ENCODE results near the gene CBY3.
"Not testable (repeated sequence)": the region's sequence is repeated elsewhere in the genome, so short reads cannot be mapped to it uniquely, and the experiment has no call there.

CBY3 gene

DNA sequence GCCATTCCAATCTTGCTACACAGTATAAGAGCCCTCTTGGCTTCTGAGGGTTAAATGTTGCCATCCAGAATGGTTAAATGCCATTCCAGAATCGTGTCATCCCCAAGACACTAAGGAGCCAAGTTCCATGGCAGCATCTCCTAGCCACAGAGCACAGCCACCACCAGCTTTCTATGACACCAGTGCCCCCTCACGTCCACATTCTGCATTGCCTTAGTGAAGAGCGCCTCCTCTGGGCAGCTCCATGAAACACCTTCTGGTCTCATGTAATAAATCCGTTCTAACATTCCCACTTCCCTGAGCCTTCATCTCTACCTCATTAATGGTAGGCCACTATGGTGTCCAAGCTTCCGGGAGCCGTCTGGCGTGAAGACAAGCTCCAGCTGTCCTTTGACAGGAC is 12.4 kb downstream of the CBY3 start:
- DNase-seq (ENCODE audit: low spot score) = peak; percentile 41

DNA sequence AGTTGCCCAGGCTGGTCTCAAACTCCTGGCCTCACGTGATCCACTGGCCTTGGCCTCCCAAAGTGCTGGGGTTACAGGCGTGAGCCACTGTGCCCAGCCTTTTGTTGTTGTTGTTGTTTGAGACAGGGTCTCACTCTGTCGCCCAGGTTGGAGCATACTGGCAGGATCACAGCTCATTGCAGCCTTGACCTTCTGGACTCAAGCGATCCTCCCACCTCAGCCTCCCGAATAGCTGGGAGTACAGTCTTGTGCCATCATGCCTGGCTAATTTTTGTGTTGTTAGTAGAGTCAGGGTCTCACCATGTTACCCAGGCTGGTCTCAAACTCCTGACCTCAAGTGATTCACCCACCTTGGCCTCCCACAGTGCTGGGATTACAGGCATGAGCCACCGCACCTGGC is 19.2 kb downstream of the CBY3 start:
- DNase-seq (ENCODE audit: low spot score) = not testable (repeated sequence)

DNA sequence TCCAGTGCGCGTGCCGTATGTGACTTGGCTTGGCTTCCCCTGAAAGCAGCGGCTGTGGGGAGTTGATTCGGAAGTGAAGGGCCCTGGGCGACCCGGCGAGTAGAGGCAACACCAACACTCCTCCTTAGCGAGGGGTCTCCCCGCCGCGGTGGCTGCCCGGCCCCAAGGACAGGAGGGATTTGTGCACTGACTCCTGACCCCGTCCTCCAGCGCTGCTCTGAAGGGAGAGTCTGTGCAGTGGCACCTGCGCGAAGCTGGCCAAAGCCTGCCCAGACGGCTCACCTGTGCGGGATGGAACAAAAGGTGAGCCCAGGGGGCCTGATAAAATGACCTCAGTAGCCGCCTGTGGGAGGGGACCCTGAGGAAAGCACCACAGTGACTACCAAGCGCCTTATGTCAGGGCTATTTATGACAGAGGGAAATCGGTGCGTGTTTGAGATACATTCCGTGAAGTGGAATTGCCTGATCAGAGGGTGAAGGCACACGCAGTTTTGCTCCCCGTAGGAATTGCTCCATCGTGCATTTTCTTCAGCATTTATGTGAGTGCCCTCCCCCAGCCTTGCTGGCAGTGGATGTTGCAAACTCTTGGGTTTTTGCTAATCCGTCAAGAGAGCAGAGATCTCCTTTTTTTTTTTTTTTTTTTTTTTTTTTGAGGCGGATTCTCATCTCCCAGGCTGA is 22.5 kb downstream of the CBY3 start:
- DNase-seq (ENCODE audit: low spot score) = peak; percentile 21

DNA sequence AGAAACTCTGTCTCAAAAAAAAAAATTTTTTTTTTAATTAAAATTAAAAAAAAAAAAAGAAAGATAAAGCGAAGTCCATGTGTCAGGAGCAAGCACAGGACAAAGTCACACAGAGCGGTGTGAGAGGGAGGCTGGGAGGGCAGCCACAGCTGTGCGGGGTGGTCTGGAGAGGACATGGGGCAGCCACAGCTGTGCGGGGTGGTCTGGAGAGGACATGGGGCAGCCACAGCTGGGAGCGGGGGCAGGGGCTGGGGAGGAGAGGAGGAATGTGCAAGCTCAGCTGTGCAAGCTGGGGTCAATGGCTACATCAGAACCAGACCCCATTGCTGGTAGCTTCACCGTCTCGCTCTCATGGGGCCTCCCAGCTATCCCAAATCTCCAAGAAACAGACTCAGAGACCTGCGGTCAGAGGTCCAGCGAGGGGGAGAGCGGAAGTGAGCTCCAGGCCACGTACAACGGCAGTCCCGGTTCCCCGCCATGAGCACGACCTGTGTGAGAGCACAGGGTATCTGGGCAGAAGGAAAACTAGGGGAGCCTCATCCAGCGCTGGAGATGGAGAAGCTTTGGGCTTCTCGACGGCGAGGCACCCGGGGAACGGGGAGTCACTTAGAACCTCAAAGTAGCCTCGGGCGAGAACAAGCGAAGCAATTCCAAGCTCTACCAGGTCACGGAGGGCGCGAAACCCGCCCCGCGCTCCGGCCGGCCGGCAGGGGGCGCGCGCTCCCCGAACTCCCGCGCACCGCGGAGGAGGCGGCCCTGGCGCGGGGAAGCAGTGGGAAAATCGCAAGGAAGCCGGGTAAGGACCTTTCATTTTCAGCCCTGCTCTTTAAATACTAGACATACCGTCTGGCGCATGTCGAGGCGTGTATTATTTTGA is 23.3 kb downstream of the CBY3 start:
- DNase-seq (ENCODE audit: low spot score) = not testable (repeated sequence)

DNA sequence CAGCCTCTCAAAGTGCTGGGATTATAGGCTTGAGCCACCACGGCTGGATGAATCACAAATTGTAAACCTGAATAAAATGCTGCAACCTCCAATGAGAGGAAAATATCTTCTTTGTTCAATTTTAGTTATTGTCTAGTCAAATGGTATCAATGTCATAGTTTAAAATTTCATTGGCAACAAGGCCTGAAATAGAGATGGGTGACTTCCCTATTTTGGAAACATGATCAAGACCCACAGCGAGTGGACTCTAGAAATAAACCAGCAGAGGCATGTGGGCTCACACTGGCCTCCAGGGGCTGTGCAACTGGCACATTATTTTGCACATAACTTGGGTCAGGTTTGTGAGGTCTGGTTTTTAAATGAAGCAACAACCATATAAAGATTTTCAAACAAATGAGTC is 27.7 kb downstream of the CBY3 start:
- not testable (repeated sequence) for DNase-seq (ENCODE audit: low spot score)

DNA sequence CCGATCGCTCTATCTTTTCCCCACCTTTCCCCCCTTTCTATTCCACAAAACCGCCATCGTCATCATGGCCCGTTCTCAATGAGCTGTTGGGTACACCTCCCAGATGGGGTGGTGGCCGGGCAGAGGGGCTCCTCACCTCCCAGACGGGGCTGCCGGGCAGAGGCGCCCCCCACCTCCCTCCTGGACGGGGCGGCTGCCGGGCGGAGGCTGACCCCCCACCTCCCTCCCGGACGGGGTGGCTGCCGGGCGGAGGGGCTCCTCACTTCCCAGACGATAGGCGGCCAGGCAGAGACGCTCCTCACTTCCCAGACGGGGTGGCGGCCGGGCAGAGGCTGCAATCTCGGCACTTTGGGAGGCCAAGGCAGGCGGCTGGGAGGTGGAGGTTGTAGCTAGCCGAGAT is 30.6 kb downstream of the CBY3 start:
- DNase-seq (ENCODE audit: low spot score) = not testable (repeated sequence)

DNA sequence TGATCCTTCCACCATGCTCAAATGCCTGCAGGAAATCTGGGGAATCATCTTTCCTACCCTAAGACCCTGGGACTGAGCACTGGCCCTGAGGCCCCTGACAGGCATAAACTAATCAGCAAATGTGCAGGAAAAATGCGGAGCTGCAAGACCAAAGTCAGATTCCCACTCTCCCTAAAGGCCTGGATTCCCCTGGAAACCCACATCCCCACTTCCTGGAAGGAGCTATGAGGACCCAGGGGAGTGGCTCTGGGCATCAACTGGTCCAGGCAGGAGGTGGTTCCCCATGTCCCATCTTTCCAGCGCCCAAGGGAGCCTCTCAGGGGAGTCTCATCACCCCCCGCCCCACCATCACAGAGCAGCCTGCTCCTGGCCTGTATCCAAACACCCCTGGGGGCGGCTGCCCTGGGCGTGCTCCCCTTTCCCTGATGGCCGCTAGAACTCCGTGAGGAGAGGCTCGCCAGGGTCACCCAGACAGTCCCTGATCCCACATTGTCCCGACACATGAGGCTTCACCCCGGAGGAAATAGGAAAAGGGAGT is 31.6 kb downstream of the CBY3 start:
- DNase-seq (ENCODE audit: low spot score) = not testable (repeated sequence)

DNA sequence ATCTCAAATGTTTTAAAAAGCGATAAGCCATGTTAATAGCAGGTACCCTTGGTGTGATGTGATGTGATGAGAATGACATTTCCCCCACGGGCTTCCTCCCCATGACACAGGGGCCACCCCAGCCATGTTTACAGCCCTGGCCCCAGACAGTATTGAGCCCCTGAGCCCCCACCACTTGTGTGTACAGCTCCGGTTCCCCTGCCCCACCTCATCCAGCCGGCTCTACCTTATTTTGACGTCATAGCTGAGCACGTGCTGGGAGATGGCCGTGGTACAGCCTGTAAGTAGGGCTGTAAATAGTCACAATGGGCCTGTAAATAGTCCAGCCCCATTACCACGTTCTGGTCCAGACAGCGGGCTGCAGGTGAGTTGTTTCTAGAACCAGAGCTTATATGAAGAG is 32.4 kb downstream of the CBY3 start:
- no peak for DNase-seq (ENCODE audit: low spot score)

DNA sequence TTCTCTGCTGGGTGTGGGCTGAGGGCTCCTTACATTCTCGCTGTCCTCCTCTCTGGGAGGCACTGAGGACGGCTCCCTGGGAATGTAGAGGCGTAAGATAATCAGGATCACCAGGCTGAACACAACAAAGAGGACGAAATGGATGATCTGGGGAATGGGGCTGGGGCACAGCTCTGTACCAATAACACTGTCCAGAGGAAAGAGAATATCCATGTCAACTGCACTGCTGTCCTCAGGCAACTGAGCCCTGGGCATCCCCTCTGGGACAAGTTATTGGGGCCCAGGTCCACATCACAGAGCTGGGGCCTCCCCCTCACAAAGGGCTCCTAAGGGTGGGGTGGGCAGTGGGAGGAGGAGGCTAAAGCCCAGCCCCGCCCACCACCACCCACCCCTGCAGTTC is 36.1 kb downstream of the CBY3 start:
- not testable (repeated sequence) for DNase-seq (ENCODE audit: low spot score)

DNA sequence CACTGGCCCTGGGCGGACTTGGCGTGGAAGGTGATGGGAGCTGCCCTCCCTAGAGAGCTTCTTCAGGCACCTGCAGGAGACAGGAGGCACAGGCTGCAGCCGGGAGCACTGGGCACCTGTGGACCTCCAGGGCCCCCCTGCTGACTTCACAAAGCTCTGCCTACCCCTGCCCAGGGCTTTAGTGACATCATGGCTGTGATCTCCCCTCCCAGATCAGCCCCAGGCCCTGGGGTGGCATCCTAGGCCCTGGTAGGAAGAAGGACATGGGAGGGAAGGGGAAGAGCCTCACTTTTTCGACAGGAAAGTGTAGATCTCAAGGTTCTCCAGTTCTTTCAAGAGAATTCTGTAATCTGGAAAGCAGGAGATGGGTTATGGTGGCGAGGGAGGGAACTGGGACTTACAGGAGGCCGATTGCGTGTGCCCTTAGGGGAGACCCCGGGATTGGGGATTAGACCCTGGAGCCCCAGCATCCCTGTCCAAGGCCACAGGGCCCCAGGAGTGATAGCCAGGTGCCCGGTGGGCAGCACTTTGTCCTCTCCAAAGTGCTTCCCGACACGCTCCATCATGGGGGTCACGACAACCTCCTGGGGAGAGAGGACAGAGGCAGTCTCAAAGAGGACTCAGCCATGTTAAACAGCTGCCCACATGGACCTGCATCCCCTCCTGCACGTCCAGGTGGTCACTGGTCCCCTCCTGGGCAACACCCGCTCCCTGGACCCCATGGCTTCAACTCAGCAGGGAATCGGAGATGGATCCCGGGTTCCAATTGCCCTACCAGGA is 37.5 kb downstream of the CBY3 start:
- not testable (repeated sequence) for DNase-seq (ENCODE audit: low spot score)

DNA sequence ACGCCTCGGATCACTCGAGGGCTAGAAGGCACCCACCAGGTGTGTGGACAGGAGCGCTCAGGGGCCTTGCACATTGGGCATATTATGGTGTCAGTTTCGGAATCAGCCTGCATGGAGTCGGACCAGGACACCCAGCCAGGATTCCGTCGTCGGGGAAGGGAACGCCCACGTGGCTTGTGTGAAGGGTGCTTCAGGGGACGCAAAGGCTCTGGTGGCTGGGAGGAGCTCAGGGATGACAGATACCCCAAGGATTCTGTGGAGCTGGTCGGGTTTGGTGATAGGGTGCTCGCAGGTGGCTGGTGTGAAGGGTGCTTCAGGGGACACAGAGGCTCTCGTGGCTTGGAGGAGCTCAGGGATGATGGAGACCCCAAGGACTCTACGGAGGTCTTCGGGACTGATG is 38.2 kb downstream of the CBY3 start:
- not testable (repeated sequence) for DNase-seq (ENCODE audit: low spot score)

DNA sequence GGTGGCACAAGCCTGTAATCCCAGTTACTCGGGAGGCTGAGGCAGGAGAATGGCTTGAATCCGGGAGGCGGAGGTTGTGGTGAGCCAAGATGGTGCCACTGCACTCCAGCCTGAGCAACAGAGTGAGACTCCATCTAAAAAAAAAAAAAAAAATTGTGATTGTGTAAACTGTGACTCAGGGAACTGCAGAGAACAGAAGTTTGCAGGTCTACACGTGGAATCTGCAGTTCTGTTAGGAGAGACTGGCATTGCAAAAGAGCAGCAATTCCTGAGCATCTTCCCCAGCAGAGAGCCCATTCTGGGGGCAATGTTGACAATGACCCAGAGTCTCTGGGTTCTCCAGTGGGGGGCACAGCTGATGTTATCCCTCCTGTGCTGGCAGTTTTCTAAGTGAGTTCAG is 39.1 kb downstream of the CBY3 start:
- DNase-seq (ENCODE audit: low spot score) = not testable (repeated sequence)

DNA sequence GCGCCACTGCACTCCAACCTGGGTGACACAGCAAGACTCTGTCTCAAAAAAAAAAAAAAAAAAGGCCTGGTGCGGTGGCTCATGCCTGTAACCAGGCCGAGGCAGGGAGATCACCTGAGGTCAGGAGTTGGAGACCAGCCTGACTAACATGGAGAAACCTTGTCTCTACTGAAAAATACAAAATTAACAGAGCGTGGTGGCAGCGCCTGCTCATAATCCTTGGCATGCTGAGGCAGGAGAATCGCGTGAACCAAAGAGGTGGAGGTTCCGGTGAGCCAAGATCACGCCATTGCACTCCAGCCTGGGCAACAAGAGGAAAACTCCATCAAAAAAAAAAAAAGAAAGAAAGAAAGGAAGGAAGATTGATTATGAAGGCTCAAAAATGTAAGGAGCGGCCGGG is 41.5 kb downstream of the CBY3 start:
- DNase-seq (ENCODE audit: low spot score) = not testable (repeated sequence)

DNA sequence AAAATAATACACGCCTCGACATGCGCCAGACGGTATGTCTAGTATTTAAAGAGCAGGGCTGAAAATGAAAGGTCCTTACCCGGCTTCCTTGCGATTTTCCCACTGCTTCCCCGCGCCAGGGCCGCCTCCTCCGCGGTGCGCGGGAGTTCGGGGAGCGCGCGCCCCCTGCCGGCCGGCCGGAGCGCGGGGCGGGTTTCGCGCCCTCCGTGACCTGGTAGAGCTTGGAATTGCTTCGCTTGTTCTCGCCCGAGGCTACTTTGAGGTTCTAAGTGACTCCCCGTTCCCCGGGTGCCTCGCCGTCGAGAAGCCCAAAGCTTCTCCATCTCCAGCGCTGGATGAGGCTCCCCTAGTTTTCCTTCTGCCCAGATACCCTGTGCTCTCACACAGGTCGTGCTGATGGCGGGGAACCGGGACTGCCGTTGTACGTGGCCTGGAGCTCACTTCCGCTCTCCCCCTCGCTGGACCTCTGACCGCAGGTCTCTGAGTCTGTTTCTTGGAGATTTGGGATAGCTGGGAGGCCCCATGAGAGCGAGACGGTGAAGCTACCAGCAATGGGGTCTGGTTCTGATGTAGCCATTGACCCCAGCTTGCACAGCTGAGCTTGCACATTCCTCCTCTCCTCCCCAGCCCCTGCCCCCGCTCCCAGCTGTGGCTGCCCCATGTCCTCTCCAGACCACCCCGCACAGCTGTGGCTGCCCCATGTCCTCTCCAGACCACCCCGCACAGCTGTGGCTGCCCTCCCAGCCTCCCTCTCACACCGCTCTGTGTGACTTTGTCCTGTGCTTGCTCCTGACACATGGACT is 46.3 kb downstream of the CBY3 start:
- DNase-seq (ENCODE audit: low spot score) = not testable (repeated sequence)

DNA sequence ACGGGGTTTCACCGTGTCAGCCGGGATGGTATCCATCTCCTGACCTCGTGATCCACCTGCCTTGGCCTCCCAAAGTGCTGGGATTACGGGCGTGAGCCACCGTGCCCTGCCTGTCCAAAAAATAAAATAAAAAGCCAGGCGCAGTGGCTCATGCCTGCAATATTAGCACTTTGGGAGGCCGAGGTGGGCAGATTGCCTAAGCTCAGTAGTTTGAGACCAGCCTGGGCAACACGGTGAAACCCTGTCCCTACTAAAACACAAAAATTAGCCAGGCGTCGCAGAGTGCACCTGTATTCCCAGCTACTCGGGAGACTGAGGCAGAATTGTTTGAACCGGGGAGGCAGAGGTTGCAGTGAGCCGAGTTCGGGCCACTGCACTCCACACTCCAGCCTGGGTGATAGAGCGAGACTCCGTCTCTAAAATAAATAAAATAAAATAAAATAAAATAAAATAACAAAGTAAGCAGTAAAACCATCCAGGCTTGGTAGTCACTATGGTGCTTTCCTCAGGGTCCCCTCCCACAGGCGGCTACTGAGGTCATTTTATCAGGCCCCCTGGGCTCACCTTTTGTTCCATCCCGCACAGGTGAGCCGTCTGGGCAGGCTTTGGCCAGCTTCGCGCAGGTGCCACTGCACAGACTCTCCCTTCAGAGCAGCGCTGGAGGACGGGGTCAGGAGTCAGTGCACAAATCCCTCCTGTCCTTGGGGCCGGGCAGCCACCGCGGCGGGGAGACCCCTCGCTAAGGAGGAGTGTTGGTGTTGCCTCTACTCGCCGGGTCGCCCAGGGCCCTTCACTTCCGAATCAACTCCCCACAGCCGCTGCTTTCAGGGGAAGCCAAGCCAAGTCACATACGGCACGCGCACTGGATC is 47.1 kb downstream of the CBY3 start:
- not testable (repeated sequence) for DNase-seq (ENCODE audit: low spot score)
